CD14-positive monocyte (primary cell): Measurements from ENCODE around the gene PPARGC1A. TPM values are rescaled to one million over a fixed set of nuclear protein-coding genes. Genes with fewer than 3 reads are reported as not detected.

Source experiments
- DNase-seq, 3 donors: peaks; one replicate each; pipeline ENCODE4 v3.0.0-alpha.2; 2011 to 2022
- H2AFZ ChIP-seq: 2 replicates; pipeline ENCODE4 v1.6.0; 2012; ENCODE audit warnings: mild to moderate bottlenecking, low read depth, low read length, inconsistent platforms; ENCODE audit not compliant: insufficient read depth, poor library complexity, severe bottlenecking
- H3K27ac ChIP-seq, 2 donors: 1 replicate in 1 of 2; 2 replicates in 1 of 2; pipeline ENCODE4 v1.5.1; 2012 to 2013; ENCODE audit warnings: low read length in 2 of 2, control low read depth in 1 of 2, inconsistent platforms in 1 of 2, low read depth in 1 of 2, mild to moderate bottlenecking in 1 of 2
- H3K27me3 ChIP-seq, 2 donors: one replicate each; pipeline versions ENCODE4 v1.6.0 to v1.6.1; 2011 to 2013; ENCODE audit warnings: low read length in 2 of 2; ENCODE audit not compliant: control insufficient read depth in 2 of 2, insufficient read depth in 2 of 2
- H3K36me3 ChIP-seq, 2 donors: replicated peaks in 1 of 2; 1 replicate in 1 of 2; 2 replicates in 1 of 2; pipeline versions ENCODE4 v1.5.1 to v1.6.1; 2012 to 2013; ENCODE audit warnings: low read length in 2 of 2, control low read depth in 1 of 2, inconsistent platforms in 1 of 2, mild to moderate bottlenecking in 1 of 2; ENCODE audit not compliant: insufficient read depth in 2 of 2, control insufficient read depth in 1 of 2
- H3K4me1 ChIP-seq, 2 donors: 1 replicate in 1 of 2; 2 replicates in 1 of 2; pipeline versions ENCODE4 v1.5.1 to v1.6.1; 2012 to 2013; ENCODE audit warnings: low read length in 2 of 2, control low read depth in 1 of 2, inconsistent platforms in 1 of 2, mild to moderate bottlenecking in 1 of 2, moderate library complexity in 1 of 2; ENCODE audit not compliant: insufficient read depth in 2 of 2, control insufficient read depth in 1 of 2
- H3K4me2 ChIP-seq: replicated peaks from 2 replicates; pipeline ENCODE3; 2012; ENCODE audit warnings: low read length, moderate library complexity, mild to moderate bottlenecking; ENCODE audit not compliant: poor library complexity, severe bottlenecking; ENCODE audit errors: extremely low read depth
- H3K4me3 ChIP-seq, 3 experiments: fragments of 200-600 bp in 1 of 3; sonication (generic) in 1 of 3; replicated peaks in 1 of 3; 1 replicate in 2 of 3; 2 replicates in 1 of 3; pipeline ENCODE4 v1.5.1; 2011 to 2013; ENCODE audit warnings: low read length in 3 of 3, mild to moderate bottlenecking in 3 of 3, control low read depth in 2 of 3, low read depth in 2 of 3, inconsistent platforms in 1 of 3, moderate library complexity in 1 of 3
- H3K79me2 ChIP-seq: 2 replicates; pipeline ENCODE4 v1.6.0; 2012; ENCODE audit warnings: mild to moderate bottlenecking, control low read depth, inconsistent platforms, low read length, moderate library complexity; ENCODE audit not compliant: insufficient read depth
- H3K9ac ChIP-seq: 2 replicates; pipeline ENCODE4 v1.6.0; 2017; ENCODE audit warnings: low read length, mild to moderate bottlenecking; ENCODE audit not compliant: insufficient read depth, poor library complexity, severe bottlenecking
- H3K9me3 ChIP-seq, 2 donors: replicated peaks in 1 of 2; 1 replicate in 1 of 2; 2 replicates in 1 of 2; pipeline versions ENCODE4 v1.5.1 to v1.6.1; 2012 to 2013; ENCODE audit warnings: low read length in 2 of 2, control low read depth in 1 of 2; ENCODE audit not compliant: control insufficient read depth in 1 of 2, insufficient read depth in 1 of 2
- H4K20me1 ChIP-seq: 2 replicates; pipeline ENCODE4 v1.6.0; 2012; ENCODE audit warnings: mild to moderate bottlenecking, low read length, control low read depth, moderate library complexity; ENCODE audit not compliant: insufficient read depth
- H3K27ac Mint-ChIP-seq, 7 donors: one replicate each; pipeline ENCODE4 v1.8.0; 2020; ENCODE audit warnings: mild to moderate bottlenecking in 7 of 7, mixed read lengths in 7 of 7, moderate library complexity in 6 of 7, inconsistent platforms in 2 of 7
- H3K27me3 Mint-ChIP-seq, 3 donors: one replicate each; pipeline ENCODE4 v1.8.0; 2021 to 2022; ENCODE audit warnings: low read depth in 3 of 3, mild to moderate bottlenecking in 3 of 3, mixed read lengths in 3 of 3, moderate library complexity in 3 of 3, inconsistent platforms in 1 of 3
- H3K36me3 Mint-ChIP-seq, 2 donors: one replicate each; pipeline ENCODE4 v1.8.0; 2020; ENCODE audit warnings: mixed read lengths in 2 of 2, inconsistent platforms in 1 of 2, mild to moderate bottlenecking in 1 of 2
- H3K4me1 Mint-ChIP-seq: one replicate; pipeline ENCODE4 v1.8.0; 2020; ENCODE audit warnings: mild to moderate bottlenecking, mixed read lengths
- H3K4me3 Mint-ChIP-seq, 2 donors: one replicate each; pipeline ENCODE4 v1.8.0; 2020; ENCODE audit warnings: mild to moderate bottlenecking in 2 of 2, mixed read lengths in 2 of 2, moderate library complexity in 1 of 2
- H3K9me3 Mint-ChIP-seq, 7 donors: one replicate each; pipeline ENCODE4 v1.8.0; 2020 to 2022; ENCODE audit warnings: mixed read lengths in 7 of 7, mild to moderate bottlenecking in 6 of 7, moderate library complexity in 6 of 7, inconsistent platforms in 2 of 7
- CTCF ChIP-seq: fragments of 200-600 bp; IDR thresholded peaks from one replicate; pipeline ENCODE4 v1.8.0; 2022; ENCODE audit warnings: antibody characterized with exemption, mild to moderate bottlenecking
- WGBS: methylation state at CpG from one replicate; pipeline ENCODE4 v1.1.5; 2013; ENCODE audit warnings: missing lambda C conversion rate; ENCODE audit not compliant: insufficient coverage; 5-methylcytosine and 5-hydroxymethylcytosine counted together
- intact Hi-C, 2 donors: fragments of 100-400 bp; cut with micrococcal nuclease; formaldehyde crosslinking; loops; one replicate each; pipeline versions ENCODE4 v1.15.0 to v1.15.1; 2023
- polyA plus RNA-seq, 3 donors: library from polyadenylated mRNA; depleted of rRNA in 1 of 3; unstranded in 2 of 3; stranded (reverse) in 1 of 3; fragments of 300-500 nt in 2 of 3; fragments of >200 nt in 1 of 3; fragmentation: Illumina TruSeq in 2 of 3; gene quantifications; 1 replicate in 2 of 3; 2 replicates in 1 of 3; pipeline ENCODE4 v1.2.3, GENCODE V29; 2012 to 2021

The PPARGC1A gene
- polyA plus RNA-seq, 3 donors, result 0.58 to 1.1 (median 0.79) TPM

GRCh38 chr4:23911675-23912455 is 22.0 kb upstream of the PPARGC1A start:
- Histone ChIP-seq H3K4me3 (no peak overlapping the region), H4K20me1 (no peaks in the 10 kb centered on the region), H3K27me3 (no peaks in the 10 kb centered on the region), H3K4me2 (no peak overlapping the region), H3K27ac (no peak overlapping the region), H3K9ac (no peak overlapping the region), H3K79me2 (no peaks in the 10 kb centered on the region), H3K4me1 (no peaks in the 10 kb centered on the region), H2AFZ (no peak overlapping the region), H3K9me3 (no peaks in the 10 kb centered on the region), H3K36me3 (no peaks in the 10 kb centered on the region)
- Mint-ChIP-seq H3K9me3 (peaks cover 0 to 3% (median 0%) of the 10 kb centered on the region in 7 donors), H3K27me3 (peaks cover 0 to 2% (median 2%) of the 10 kb centered on the region in 3 donors), H3K36me3 (no peaks in the 10 kb centered on the region), H3K4me1 (no peaks in the 10 kb centered on the region), H3K4me3 (no peak overlapping the region), H3K27ac (no peak overlapping the region)
- WGBS, result no CpG with 5 or more reads among the region's 2 CpGs
- DNase-seq, result no peak
- TF ChIP-seq CTCF, result no peak
- intact Hi-C loops, result no loop called here

GRCh38 chr4:23909671-23910070 is 19.8 kb upstream of the PPARGC1A start:
- H4K20me1 ChIP-seq, result no peaks in the 10 kb centered on the region
- Mint-ChIP-seq H3K27me3 (peaks cover 0 to 2% (median 2%) of the 10 kb centered on the region in 3 donors), H3K36me3 (no peaks in the 10 kb centered on the region), H3K27ac (no peak overlapping the region), H3K4me3 (no peak overlapping the region), H3K4me1 (no peaks in the 10 kb centered on the region), H3K9me3 (peaks cover 0 to 5% (median 0%) of the 10 kb centered on the region in 7 donors)
- no peaks in the 10 kb centered on the region for H3K9me3 ChIP-seq
- WGBS, result no CpG with 5 or more reads among the region's 1 CpG
- H3K4me2 ChIP-seq, result no peak overlapping the region
- no peak overlapping the region for H2AFZ ChIP-seq
- intact Hi-C loops, result no loop called here
- H3K36me3 ChIP-seq, result no peaks in the 10 kb centered on the region
- H3K9ac ChIP-seq, result no peak overlapping the region
- no peaks in the 10 kb centered on the region for H3K27me3 ChIP-seq
- H3K27ac ChIP-seq, result no peak overlapping the region
- H3K79me2 ChIP-seq, result no peaks in the 10 kb centered on the region
- no peak overlapping the region for H3K4me3 ChIP-seq
- H3K4me1 ChIP-seq, result no peaks in the 10 kb centered on the region
- DNase-seq, result no peak
- TF ChIP-seq CTCF, result no peak
